Stimulated activated CD8-positive, alpha-beta memory T cell treated with anti-CD3 and anti-CD28 coated beads, Interleukin-15, amount 100 ng/mL, for 4 hours (primary cell): ENCODE results near the gene HERPUD2.
"Not testable (repeated sequence)": the region's sequence is repeated elsewhere in the genome, so short reads cannot be mapped to it uniquely, and the experiment has no call there.

Experiments
- DNase-seq, 2 donors: peaks; one replicate each; pipeline ENCODE4 v3.0.0-alpha.2; 2020; ENCODE audit warnings: low read depth in 2 of 2

Gene HERPUD2

GRCh38 chr7:35714407-35714806 is 19.5 kb upstream of the HERPUD2 start:
- no peak for DNase-seq

GRCh38 chr7:35712563-35713226 is 17.8 kb upstream of the HERPUD2 start:
- DNase-seq = no peak

DNA sequence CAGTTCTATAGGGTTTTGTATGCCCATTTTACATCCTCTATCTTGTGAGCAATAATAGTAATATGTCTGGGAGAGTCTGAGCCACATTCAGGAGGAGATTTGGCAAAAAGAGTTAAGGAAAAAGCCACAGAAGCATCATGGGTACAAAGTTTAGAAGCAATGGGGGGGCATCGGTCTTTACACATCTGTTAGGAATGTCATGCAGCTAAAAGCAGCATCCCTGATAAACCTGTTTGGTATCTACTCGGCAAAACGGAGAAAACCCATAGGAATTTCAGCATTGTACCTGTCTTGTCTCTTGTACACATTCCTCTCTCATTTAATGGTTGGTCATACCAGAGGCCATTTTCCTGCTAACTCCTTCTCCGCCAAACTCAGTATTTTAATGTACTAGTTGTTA is 12.5 kb upstream of the HERPUD2 start:
- no peak for DNase-seq

- no peak for DNase-seq
Observed at GRCh38 chr7:35705932-35706461, 11.1 kb upstream of the HERPUD2 start.

GRCh38 chr7:35704261-35704660 is 9.3 kb upstream of the HERPUD2 start:
- DNase-seq = no peak

GRCh38 chr7:35702541-35702940 is 7.6 kb upstream of the HERPUD2 start:
- DNase-seq = no peak

- DNase-seq = no peak
Observed at GRCh38 chr7:35701287-35701900, 6.5 kb upstream of the HERPUD2 start.

DNA sequence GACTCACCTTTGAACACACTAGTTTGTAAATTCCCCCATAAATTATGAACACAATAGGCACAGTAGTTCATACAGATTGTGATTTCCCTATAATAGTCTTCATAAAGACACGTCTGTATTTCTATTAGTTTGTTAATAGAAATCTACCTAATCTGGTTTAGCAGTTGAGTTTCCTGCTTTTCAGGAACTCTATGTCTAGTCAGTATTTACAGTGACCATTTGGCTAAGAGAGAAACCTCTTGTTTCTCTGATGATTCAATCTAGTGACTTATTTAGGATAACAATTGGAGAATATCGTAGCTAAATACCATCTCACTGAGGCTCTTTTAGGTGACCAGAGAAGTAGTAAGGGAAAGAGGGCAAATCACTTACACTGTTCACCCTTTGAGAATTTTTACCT is 5.9 kb upstream of the HERPUD2 start:
- DNase-seq = no peak

DNA sequence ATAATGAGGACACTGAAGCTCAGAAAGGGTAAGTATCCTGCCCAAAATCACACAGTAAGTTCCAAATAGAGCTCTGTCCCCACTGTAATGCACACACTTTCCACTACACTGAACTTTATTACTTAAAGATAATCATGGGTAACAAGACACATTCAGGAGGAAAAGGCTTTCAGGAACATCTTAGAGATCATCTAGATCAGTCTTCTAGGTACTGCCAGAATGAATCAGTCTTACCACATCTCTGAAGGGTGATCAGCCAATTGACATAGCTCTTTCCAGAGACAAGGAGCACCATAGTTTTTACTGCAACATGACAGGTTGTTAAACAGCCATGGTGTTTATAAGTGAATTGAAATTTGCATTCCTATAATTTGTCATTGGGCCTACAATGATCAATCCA is 5.4 kb upstream of the HERPUD2 start:
- DNase-seq = no peak

DNA sequence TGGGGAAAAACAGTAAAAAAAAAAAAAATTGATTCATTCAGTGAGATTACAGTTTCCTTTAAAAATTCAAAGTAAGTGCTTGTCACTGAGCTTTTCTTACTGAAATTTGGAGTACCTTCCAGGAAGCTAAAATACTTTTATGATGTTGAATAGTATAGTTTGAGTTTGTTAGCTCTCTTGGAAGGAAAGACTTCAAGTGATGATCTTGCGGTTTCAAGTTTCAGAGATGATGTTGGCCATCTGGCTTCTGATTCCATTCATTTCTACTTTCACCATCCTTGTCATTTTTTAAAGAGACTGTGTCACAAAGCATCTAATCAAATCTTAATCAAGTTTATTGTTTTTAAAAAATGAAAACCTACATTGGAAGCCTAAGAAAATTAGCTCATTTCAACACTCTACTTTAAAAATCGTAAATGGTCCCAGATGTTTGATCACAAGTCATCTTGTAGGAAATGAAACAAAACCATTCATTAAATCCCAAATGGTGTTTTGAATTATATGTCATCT is 4.9 kb upstream of the HERPUD2 start:
- no peak for DNase-seq

DNA sequence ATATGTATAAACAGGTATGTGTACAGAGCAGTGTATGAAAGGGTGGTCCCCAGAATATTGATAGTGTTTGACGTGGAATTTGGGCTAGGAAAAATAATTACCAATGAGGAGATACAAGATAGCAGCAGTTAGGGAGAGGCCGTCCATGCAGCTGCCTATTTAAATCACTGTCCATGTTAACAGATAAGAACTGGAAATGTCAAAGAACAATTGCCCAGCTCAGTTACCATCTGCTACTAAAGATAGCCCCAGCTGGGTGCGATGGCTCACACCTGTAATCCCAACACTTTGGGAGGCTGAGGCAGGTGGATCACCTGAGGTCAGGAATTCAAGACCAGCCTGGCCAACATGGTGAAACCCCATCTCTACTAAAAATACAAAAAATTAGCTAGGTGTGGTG is 3.4 kb upstream of the HERPUD2 start:
- DNase-seq = not testable (repeated sequence)

- DNase-seq = no peak
Observed at GRCh38 chr7:35697414-35698175, 2.7 kb upstream of the HERPUD2 start.

DNA sequence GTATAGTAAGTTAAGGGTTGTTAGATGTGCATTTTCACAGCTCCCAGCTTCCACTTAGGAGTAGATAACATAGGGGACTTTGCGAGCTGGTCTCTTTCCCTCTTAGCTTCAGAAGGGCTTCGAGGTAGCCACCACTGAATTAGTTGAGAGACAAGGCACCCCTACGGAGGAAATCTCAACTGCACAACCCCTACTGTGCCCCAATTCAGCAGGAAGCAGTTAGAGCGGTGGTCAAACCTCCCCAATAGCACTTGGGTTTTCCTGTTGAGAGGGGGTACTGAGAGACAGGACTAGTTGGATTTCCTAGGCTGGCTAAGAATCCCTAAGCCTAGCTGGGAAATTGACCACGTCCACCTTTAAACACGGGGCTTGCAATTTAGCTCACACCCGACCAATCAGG is 1.1 kb upstream of the HERPUD2 start:
- no peak for DNase-seq

- no peak for DNase-seq
Observed at GRCh38 chr7:35695473-35695850, 527 bp upstream of the HERPUD2 start.

- no peak for DNase-seq
Observed at GRCh38 chr7:35694161-35694783, 663 bp downstream of the HERPUD2 start.

DNA sequence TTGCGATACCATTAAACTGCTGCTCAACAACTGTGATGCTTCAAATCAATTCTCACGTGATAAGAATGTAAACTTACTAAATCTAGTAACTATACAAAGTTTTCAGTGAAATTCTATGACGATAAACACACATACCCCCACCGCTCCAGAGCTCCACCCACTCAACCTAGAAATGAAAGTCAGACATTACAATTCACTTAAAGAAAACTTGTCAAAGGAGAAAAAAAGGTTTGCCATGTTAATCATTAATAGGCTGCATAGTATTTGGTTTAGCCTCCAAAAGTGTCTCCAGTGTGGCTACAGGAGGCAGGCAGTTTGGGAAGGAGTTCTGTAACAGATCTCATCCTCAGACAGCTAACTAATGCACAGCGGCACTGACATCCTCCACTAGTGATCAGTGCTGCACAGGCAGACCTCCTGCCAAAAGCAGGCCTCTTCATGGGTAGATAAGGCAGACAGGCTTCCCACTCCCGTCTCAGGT is 3.1 kb downstream of the HERPUD2 start:
- DNase-seq = no peak

GRCh38 chr7:35691366-35691765 is 3.6 kb downstream of the HERPUD2 start:
- DNase-seq = no peak

GRCh38 chr7:35690614-35691013 is 4.3 kb downstream of the HERPUD2 start:
- DNase-seq = not testable (repeated sequence)

GRCh38 chr7:35685781-35686180 is 9.2 kb downstream of the HERPUD2 start:
- no peak for DNase-seq

- no peak for DNase-seq
Observed at GRCh38 chr7:35681231-35682029, 13.5 kb downstream of the HERPUD2 start.

GRCh38 chr7:35680403-35681013 is 14.4 kb downstream of the HERPUD2 start:
- DNase-seq = no peak
